ENCODE data around the gene TNFRSF1A.

- no peak for TF ChIP-seq CTCF (conservative IDR thresholded peaks at IDR 0.05; ENCODE audit: low read depth, low read length)
- no peak for TF ChIP-seq EZH2 (IDR thresholded peaks at IDR 0.05; ENCODE audit: borderline replicate concordance, low read depth, low read length, poor library complexity, severe bottlenecking)
Observed at GRCh38 chr12:6375269-6376078, 33.6 kb upstream of the TNFRSF1A start, which contains the start of gene SCNN1A.
